Ecto neural progenitor cell (in vitro differentiated cells): ENCODE data around the gene SCRN3.
"Not testable (repeated sequence)": the region's sequence is repeated elsewhere in the genome, so short reads cannot be mapped to it uniquely, and the experiment has no call there.

Source experiments
- DNase-seq: peaks from one replicate; pipeline ENCODE4 v3.0.0-alpha.2; 2018; ENCODE audit warnings: low spot score

Gene SCRN3

GRCh38 chr2:174410039-174410438, 14.5 kb downstream of the SCRN3 start:
- not testable (repeated sequence) for DNase-seq

GRCh38 chr2:174412256-174412655, 16.7 kb downstream of the SCRN3 start:
- DNase-seq: no peak

- no peak for DNase-seq
These were observed 32.7 kb downstream of the SCRN3 start for GRCh38 chr2:174428214-174428613.

- DNase-seq: no peak
These were observed 34.5 kb downstream of the SCRN3 start for GRCh38 chr2:174430066-174430465.

- DNase-seq: no peak
These were observed 36.4 kb downstream of the SCRN3 start for GRCh38 chr2:174431902-174432301.

GRCh38 chr2:174436351-174436750, 40.8 kb downstream of the SCRN3 start:
- DNase-seq: no peak

- no peak for DNase-seq
These were observed 42.8 kb downstream of the SCRN3 start for GRCh38 chr2:174438146-174438886.

- no peak for DNase-seq
These were observed 43.8 kb downstream of the SCRN3 start for GRCh38 chr2:174439323-174439722.

GRCh38 chr2:174439950-174440349, 44.4 kb downstream of the SCRN3 start:
- no peak for DNase-seq

GRCh38 chr2:174442546-174443510, 47.3 kb downstream of the SCRN3 start:
- no peak for DNase-seq

- DNase-seq: no peak
These were observed 49.2 kb downstream of the SCRN3 start for GRCh38 chr2:174444761-174445160.

GRCh38 chr2:174445248-174445647, 49.7 kb downstream of the SCRN3 start:
- DNase-seq: no peak

- no peak for DNase-seq
These were observed 51.0 kb downstream of the SCRN3 start for GRCh38 chr2:174446531-174446930.

GRCh38 chr2:174449033-174449432, 53.5 kb downstream of the SCRN3 start:
- DNase-seq: no peak

GRCh38 chr2:174450021-174450816, 54.7 kb downstream of the SCRN3 start:
- DNase-seq: no peak

- no peak for DNase-seq
These were observed 59.0 kb downstream of the SCRN3 start for GRCh38 chr2:174454566-174454965.

GRCh38 chr2:174461221-174461620, 65.7 kb downstream of the SCRN3 start:
- DNase-seq: no peak

GRCh38 chr2:174465327-174465726, 69.8 kb downstream of the SCRN3 start:
- DNase-seq: peak; percentile 49

- no peak for DNase-seq
These were observed 78.3 kb downstream of the SCRN3 start for GRCh38 chr2:174473796-174474195.

GRCh38 chr2:174477759-174478158, 82.2 kb downstream of the SCRN3 start:
- no peak for DNase-seq
